22Rv1 (cell line): ENCODE data around the gene TTC32.

Experiments
- ZFX ChIP-seq: fragments of 450-650 bp; IDR thresholded peaks from 2 replicates; pipeline ENCODE4 v1.6.1; 2017; ENCODE audit warnings: antibody characterized with exemption, borderline replicate concordance
- TF ChIP-seq, protein P1 (sequence below): fragments of 450-650 bp; IDR thresholded peaks from 2 replicates; pipeline ENCODE4 v1.5.1; 2017; ENCODE audit warnings: mild to moderate bottlenecking

DNA sequence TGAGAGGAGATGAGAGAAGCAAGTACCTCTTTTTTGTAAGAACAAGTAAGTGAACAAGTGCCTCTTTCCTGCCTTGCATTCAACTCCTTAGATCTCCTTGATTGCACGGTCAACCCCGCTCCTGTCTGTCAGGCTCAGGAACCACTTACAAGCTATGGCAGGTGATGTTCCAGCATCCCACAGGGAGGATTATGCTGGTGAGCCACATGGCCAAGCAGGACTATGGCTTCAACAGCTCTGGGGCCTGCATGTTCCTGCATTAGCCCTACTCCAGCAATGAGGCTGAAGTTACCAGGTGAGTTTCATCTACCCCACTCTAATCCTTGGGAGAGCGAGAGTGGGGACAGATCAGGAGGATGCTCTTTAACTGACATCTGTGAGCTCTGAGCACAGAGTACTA lies 29.5 kb downstream of the TTC32 start:
- TF ChIP-seq, protein P1, sequence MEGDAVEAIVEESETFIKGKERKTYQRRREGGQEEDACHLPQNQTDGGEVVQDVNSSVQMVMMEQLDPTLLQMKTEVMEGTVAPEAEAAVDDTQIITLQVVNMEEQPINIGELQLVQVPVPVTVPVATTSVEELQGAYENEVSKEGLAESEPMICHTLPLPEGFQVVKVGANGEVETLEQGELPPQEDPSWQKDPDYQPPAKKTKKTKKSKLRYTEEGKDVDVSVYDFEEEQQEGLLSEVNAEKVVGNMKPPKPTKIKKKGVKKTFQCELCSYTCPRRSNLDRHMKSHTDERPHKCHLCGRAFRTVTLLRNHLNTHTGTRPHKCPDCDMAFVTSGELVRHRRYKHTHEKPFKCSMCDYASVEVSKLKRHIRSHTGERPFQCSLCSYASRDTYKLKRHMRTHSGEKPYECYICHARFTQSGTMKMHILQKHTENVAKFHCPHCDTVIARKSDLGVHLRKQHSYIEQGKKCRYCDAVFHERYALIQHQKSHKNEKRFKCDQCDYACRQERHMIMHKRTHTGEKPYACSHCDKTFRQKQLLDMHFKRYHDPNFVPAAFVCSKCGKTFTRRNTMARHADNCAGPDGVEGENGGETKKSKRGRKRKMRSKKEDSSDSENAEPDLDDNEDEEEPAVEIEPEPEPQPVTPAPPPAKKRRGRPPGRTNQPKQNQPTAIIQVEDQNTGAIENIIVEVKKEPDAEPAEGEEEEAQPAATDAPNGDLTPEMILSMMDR: no peak
- TF ChIP-seq ZFX: no peak
